Vagina (tissue), 2 donors: Measurements from ENCODE around the gene ACVR2A.

ENCODE experiments used
- CTCF ChIP-seq, 3 experiments: fragments of 450-650 bp in 2 of 3; fragments of 200-600 bp in 1 of 3; sonication (generic) in 1 of 3; IDR thresholded peaks; one replicate each; pipeline ENCODE4 v1.5.1; 2017 to 2019; ENCODE audit warnings: antibody characterized with exemption in 3 of 3, mild to moderate bottlenecking in 2 of 3, moderate library complexity in 2 of 3
- POLR2A ChIP-seq, 2 donors: fragments of 450-650 bp; IDR thresholded peaks; one replicate each; pipeline ENCODE4 v1.6.1; 2017; ENCODE audit warnings: antibody characterized with exemption in 2 of 2, mild to moderate bottlenecking in 2 of 2, moderate library complexity in 2 of 2
- POLR2AphosphoS5 ChIP-seq, 2 donors: sonication (generic); formaldehyde crosslinking; IDR thresholded peaks; one replicate each; pipeline ENCODE4 v1.9.0; 2017; ENCODE audit warnings: antibody characterized with exemption in 2 of 2, mild to moderate bottlenecking in 2 of 2, low read depth in 1 of 2; ENCODE audit not compliant: insufficient read depth in 1 of 2

- no peak for TF ChIP-seq POLR2A (IDR thresholded peaks at IDR 0.05)
- no peak for TF ChIP-seq CTCF (IDR thresholded peaks at IDR 0.05)
- no peak for TF ChIP-seq POLR2AphosphoS5 (IDR thresholded peaks at IDR 0.05; ENCODE audit: insufficient read depth in 1 of 2, low read depth in 1 of 2)
Measured at GRCh38 chr2:147844697-147845410, at the start of gene ACVR2A.
